AG09319 (cell line): ENCODE results near the gene LMBR1.

Experiments
- DNase-seq: peaks from one replicate; pipeline ENCODE4 v3.0.0-alpha.2; 2010; ENCODE audit warnings: low read depth; ENCODE audit errors: extremely low read depth
- CTCF ChIP-seq: IDR thresholded peaks from 2 replicates; pipeline ENCODE4 v1.5.1; 2011; ENCODE audit warnings: low read depth, mild to moderate bottlenecking, inconsistent platforms, low read length, moderate library complexity

The LMBR1 gene

GRCh38 chr7:156802214-156802613, 90.8 kb downstream of the LMBR1 start:
- no peak for DNase-seq
- no peak for TF ChIP-seq CTCF

- TF ChIP-seq CTCF = no peak
- no peak for DNase-seq
These were observed 97.6 kb downstream of the LMBR1 start for GRCh38 chr7:156795415-156795814.

- DNase-seq = no peak
- no peak for TF ChIP-seq CTCF
These were observed 99.6 kb downstream of the LMBR1 start for GRCh38 chr7:156793334-156793733.

GRCh38 chr7:156792611-156793010, 100.4 kb downstream of the LMBR1 start:
- DNase-seq = no peak
- no peak for TF ChIP-seq CTCF

GRCh38 chr7:156791241-156791640, 101.7 kb downstream of the LMBR1 start:
- no peak for DNase-seq
- no peak for TF ChIP-seq CTCF

GRCh38 chr7:156790264-156790663, 102.7 kb downstream of the LMBR1 start:
- no peak for TF ChIP-seq CTCF
- no peak for DNase-seq

GRCh38 chr7:156785998-156786543, 106.9 kb downstream of the LMBR1 start:
- no peak for DNase-seq
- no peak for TF ChIP-seq CTCF
